Neural crest cell (in vitro differentiated cells): ENCODE measurements around the gene DAB2IP. TPM values are rescaled to one million over a fixed set of nuclear protein-coding genes. Genes with fewer than 3 reads are reported as not detected.

Experiments used
- DNase-seq: peaks from one replicate; pipeline ENCODE4 v3.0.0; 2021; ENCODE audit warnings: low read depth, mixed read lengths, low spot score
- H3K27ac Mint-ChIP-seq: one replicate; pipeline ENCODE4 v1.8.0; 2021; ENCODE audit warnings: mild to moderate bottlenecking, mixed read lengths; ENCODE audit not compliant: unreplicated experiment
- H3K27me3 Mint-ChIP-seq: 2 replicates; pipeline ENCODE4 v1.8.0; 2021; ENCODE audit warnings: low read depth, mild to moderate bottlenecking, mixed read lengths
- H3K36me3 Mint-ChIP-seq: 2 replicates; pipeline ENCODE4 v1.8.0; 2021; ENCODE audit warnings: low read depth, mild to moderate bottlenecking, mixed read lengths
- H3K4me1 Mint-ChIP-seq: 2 replicates; pipeline ENCODE4 v1.8.0; 2021; ENCODE audit warnings: mixed read lengths
- H3K4me3 Mint-ChIP-seq: one replicate; pipeline ENCODE4 v1.8.0; 2021; ENCODE audit warnings: mild to moderate bottlenecking, mixed read lengths
- H3K9me3 Mint-ChIP-seq: 2 replicates; pipeline ENCODE4 v1.8.0; 2021; ENCODE audit warnings: mixed read lengths
- total RNA-seq: library from RNA; stranded (reverse); gene quantifications from 2 replicates; pipeline ENCODE4 v1.2.1, GENCODE V29; 2021
- TF ChIP-seq, protein P1 (sequence below): fragments of 200-600 bp; sonication (generic); conservative IDR thresholded peaks from 2 replicates; pipeline ENCODE4 v1.5.0; 2021; ENCODE audit warnings: antibody characterized with exemption, mild to moderate bottlenecking

DAB2IP gene
- total RNA-seq, 1 donor from 2014 or later, result 48.3 TPM

DNA sequence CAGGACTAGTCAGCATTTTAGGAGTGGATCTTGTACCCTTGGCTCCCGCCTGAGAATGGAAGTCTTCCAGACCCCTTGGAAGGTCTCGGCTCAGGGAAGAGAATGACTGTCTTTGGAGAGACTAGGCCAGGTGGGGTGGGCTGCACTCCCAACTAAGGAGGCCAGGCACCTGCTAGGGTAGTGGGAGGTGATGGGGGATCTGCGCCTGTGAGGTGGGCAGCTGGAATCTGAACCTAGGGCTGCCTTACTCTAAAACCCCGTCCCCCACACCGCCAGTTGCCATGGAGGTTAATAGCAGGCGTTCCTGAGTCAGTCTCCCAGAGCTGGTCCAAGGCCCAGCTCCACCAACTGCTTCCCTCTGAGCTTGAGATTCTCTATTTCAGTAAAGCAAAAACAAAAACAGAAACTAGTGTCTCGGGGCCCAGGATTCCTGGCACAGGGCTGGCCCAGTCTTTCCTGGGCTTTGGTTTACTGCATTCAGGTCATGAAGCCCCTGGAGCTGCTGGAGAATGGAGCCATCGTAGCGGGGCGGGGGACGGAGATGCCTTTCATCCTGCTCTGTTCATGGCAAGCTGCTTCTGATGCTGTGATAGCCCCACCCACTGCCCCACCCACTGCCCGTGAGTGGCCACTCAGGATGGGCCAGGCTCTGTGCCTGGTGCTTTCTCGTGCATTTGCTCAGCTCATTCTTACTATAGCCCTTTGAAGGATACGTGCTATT is 57.5 kb downstream of the DAB2IP start:
- no peaks in the 10 kb centered on the region for H3K27me3 Mint-ChIP-seq
- no peaks in the 10 kb centered on the region for H3K9me3 Mint-ChIP-seq
- H3K4me3 Mint-ChIP-seq, result no peak overlapping the region
- no peak overlapping the region for H3K27ac Mint-ChIP-seq
- peaks cover 36% of the 10 kb centered on the region for H3K4me1 Mint-ChIP-seq
- DNase-seq, result no peak
- no peaks in the 10 kb centered on the region for H3K36me3 Mint-ChIP-seq
- TF ChIP-seq, protein P1, sequence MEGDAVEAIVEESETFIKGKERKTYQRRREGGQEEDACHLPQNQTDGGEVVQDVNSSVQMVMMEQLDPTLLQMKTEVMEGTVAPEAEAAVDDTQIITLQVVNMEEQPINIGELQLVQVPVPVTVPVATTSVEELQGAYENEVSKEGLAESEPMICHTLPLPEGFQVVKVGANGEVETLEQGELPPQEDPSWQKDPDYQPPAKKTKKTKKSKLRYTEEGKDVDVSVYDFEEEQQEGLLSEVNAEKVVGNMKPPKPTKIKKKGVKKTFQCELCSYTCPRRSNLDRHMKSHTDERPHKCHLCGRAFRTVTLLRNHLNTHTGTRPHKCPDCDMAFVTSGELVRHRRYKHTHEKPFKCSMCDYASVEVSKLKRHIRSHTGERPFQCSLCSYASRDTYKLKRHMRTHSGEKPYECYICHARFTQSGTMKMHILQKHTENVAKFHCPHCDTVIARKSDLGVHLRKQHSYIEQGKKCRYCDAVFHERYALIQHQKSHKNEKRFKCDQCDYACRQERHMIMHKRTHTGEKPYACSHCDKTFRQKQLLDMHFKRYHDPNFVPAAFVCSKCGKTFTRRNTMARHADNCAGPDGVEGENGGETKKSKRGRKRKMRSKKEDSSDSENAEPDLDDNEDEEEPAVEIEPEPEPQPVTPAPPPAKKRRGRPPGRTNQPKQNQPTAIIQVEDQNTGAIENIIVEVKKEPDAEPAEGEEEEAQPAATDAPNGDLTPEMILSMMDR, result no peak

DNA sequence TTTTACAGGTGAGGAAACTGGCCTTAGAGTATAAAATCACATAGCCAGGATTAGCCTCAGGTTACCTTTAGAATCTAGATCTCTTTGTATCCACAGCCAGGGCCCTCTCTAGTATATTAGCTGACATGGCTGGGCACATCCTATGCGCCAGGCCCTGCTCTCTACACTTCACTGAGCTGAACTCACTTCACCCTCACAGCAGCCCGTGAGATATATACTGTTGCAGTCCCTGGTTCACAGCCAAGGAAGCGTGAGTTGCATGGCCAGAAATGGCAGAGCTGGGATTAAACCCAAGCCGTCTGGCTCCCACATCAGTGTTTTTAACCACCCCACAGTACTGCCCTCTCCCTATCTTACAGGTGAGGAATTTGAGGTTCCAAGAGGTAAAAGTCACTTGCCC is 58.4 kb downstream of the DAB2IP start:
- TF ChIP-seq, protein P1, result no peak
- no peak overlapping the region for H3K4me3 Mint-ChIP-seq
- no peak overlapping the region for H3K27ac Mint-ChIP-seq
- no peak for DNase-seq
- H3K9me3 Mint-ChIP-seq, result no peaks in the 10 kb centered on the region
- H3K4me1 Mint-ChIP-seq, result peaks cover 30% of the 10 kb centered on the region
- no peaks in the 10 kb centered on the region for H3K27me3 Mint-ChIP-seq
- H3K36me3 Mint-ChIP-seq, result no peaks in the 10 kb centered on the region

DNA sequence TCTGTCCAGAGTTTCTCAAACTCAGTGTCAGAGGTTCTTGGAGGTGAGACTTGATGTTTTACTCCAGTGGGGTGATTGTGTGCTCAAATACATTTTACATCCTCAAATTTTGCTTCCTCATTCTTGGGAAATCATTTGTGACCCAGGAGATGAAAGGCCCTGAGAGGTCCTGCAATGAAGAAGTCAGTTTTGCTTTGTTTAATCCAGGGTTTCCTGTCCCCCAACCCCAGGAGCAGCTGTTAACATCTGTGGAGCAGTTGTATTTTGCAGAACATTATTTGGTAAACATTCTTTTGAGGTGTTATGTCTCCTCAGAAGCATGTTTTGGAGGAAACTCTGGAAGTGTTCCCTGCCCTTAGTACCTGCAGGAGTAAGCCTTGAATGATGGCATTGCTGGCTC is 59.8 kb downstream of the DAB2IP start:
- H3K4me1 Mint-ChIP-seq, result peaks cover 26% of the 10 kb centered on the region
- no peaks in the 10 kb centered on the region for H3K36me3 Mint-ChIP-seq
- DNase-seq, result no peak
- H3K27me3 Mint-ChIP-seq, result no peaks in the 10 kb centered on the region
- H3K27ac Mint-ChIP-seq, result no peak overlapping the region
- no peaks in the 10 kb centered on the region for H3K9me3 Mint-ChIP-seq
- TF ChIP-seq, protein P1, result no peak
- no peak overlapping the region for H3K4me3 Mint-ChIP-seq

DNA sequence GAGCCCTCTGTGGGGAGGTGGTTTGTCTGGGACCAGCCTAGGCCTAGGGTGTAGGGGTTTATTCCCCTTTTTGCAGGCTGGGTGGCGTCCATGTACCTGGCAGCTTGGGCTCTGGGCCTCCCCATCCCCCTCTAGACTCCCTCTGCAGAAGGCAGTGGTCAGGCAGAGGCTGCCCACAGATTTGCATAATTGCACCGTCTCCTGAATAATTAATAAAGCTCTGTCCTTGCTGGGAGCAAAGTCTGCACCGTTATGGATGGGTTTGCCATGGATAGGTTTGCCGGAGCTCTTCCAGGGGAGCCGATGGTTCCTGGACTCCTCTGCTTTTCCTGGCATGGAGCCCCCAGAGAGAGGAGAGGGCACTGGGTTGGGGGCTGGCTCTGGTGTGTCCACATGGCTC is 60.4 kb downstream of the DAB2IP start:
- Mint-ChIP-seq H3K4me3 (no peak overlapping the region), H3K27ac (no peak overlapping the region), H3K4me1 (peaks cover 29% of the 10 kb centered on the region), H3K27me3 (no peaks in the 10 kb centered on the region), H3K36me3 (no peaks in the 10 kb centered on the region), H3K9me3 (no peaks in the 10 kb centered on the region)
- TF ChIP-seq, protein P1, result no peak
- DNase-seq, result no peak

DNA sequence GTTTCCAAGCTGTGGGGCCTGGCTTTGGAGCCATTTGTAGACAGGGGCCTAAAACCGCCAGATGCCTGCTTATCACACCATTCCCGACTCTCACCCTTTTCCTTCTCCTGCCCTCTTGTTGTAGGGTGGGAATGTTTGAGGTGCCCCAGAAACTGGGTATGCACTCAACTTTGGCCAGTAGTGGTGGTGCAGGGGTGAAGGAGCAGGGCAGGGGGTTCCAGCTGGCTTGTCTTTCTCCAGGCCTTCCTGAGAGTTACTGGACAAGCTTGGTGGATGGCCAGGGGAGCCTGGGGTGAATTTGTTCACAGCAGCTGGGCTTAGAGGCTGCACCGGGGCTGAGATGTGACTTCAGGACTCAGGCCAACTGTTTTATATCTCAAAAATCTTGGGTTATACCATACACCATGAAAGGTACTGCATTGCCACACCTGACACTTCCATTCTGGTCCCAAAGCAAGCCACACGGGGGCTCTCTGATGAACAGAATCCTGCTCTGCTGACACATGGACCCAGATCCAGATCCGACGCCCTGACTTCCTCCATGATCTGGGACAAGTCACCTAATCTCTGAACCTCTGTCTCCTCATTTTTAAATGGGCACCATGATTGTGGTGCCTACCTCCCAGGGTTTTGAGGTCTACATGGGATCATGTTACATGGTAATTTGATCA is 62.1 kb downstream of the DAB2IP start:
- no peak overlapping the region for H3K27ac Mint-ChIP-seq
- TF ChIP-seq, protein P1, result no peak
- H3K4me3 Mint-ChIP-seq, result no peak overlapping the region
- DNase-seq, result no peak
- H3K36me3 Mint-ChIP-seq, result no peaks in the 10 kb centered on the region
- H3K4me1 Mint-ChIP-seq, result peaks cover 25% of the 10 kb centered on the region
- H3K27me3 Mint-ChIP-seq, result no peaks in the 10 kb centered on the region
- H3K9me3 Mint-ChIP-seq, result no peaks in the 10 kb centered on the region
